Osteocyte (in vitro differentiated cells): Measurements from ENCODE around the gene CACNA2D3. TPM values are rescaled to one million over a fixed set of nuclear protein-coding genes. Genes with fewer than 3 reads are reported as not detected.

Experiments
- DNase-seq: peaks from one replicate; pipeline ENCODE4 v3.0.0; 2021; ENCODE audit warnings: mixed read lengths; ENCODE audit not compliant: unreplicated experiment; ENCODE audit errors: extremely low spot score
- H3K27ac Mint-ChIP-seq: one replicate; pipeline ENCODE4 v1.8.0; 2021; ENCODE audit warnings: mild to moderate bottlenecking, mixed read lengths; ENCODE audit not compliant: unreplicated experiment
- H3K27me3 Mint-ChIP-seq: one replicate; pipeline ENCODE4 v1.8.0; 2021; ENCODE audit warnings: mixed read lengths; ENCODE audit not compliant: unreplicated experiment
- H3K36me3 Mint-ChIP-seq: one replicate; pipeline ENCODE4 v1.8.0; 2021; ENCODE audit warnings: mixed read lengths; ENCODE audit not compliant: unreplicated experiment
- H3K4me1 Mint-ChIP-seq: one replicate; pipeline ENCODE4 v1.8.0; 2021; ENCODE audit warnings: mixed read lengths; ENCODE audit not compliant: unreplicated experiment
- H3K4me3 Mint-ChIP-seq: one replicate; pipeline ENCODE4 v1.8.0; 2021; ENCODE audit warnings: mild to moderate bottlenecking, moderate library complexity, mixed read lengths; ENCODE audit not compliant: unreplicated experiment
- H3K9me3 Mint-ChIP-seq: one replicate; pipeline ENCODE4 v1.8.0; 2021; ENCODE audit warnings: mixed read lengths; ENCODE audit not compliant: unreplicated experiment
- total RNA-seq: library from RNA; stranded (reverse); gene quantifications from 2 replicates; pipeline ENCODE4 v1.2.1, GENCODE V29; 2021
- TF ChIP-seq, protein P1 (sequence below): fragments of 200-600 bp; sonication (generic); IDR thresholded peaks from 2 replicates; pipeline ENCODE4 v1.5.0; 2021; ENCODE audit warnings: antibody characterized with exemption, mild to moderate bottlenecking, moderate library complexity

CACNA2D3 gene
- total RNA-seq, 1 donor from 2014 or later: 0.46 TPM

DNA sequence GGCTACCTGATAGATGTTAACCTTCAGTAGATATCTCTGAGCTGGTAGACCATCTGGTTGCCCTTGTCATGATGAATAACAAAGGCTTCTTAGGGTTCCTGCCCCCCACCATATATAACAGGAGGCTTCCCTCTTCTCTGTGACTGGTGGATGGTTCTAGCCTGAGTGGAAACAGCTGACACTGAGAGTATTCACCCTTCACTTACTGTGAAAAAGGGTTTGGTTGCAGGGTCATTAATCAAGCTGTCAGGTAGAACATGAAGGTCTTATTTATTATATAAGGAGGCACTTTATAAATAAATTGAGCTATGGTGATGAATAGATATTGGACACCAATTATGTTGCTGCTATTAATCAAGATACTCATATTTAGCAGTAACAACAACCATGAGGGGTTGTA, 58.6 kb downstream of the CACNA2D3 start:
- Mint-ChIP-seq H3K9me3 (peaks cover 16% of the 10 kb centered on the region), H3K4me1 (no peaks in the 10 kb centered on the region), H3K4me3 (no peak overlapping the region), H3K27ac (no peak overlapping the region), H3K36me3 (no peaks in the 10 kb centered on the region), H3K27me3 (no peaks in the 10 kb centered on the region)
- no peak for DNase-seq
- TF ChIP-seq, protein P1, sequence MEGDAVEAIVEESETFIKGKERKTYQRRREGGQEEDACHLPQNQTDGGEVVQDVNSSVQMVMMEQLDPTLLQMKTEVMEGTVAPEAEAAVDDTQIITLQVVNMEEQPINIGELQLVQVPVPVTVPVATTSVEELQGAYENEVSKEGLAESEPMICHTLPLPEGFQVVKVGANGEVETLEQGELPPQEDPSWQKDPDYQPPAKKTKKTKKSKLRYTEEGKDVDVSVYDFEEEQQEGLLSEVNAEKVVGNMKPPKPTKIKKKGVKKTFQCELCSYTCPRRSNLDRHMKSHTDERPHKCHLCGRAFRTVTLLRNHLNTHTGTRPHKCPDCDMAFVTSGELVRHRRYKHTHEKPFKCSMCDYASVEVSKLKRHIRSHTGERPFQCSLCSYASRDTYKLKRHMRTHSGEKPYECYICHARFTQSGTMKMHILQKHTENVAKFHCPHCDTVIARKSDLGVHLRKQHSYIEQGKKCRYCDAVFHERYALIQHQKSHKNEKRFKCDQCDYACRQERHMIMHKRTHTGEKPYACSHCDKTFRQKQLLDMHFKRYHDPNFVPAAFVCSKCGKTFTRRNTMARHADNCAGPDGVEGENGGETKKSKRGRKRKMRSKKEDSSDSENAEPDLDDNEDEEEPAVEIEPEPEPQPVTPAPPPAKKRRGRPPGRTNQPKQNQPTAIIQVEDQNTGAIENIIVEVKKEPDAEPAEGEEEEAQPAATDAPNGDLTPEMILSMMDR: no peak

DNA sequence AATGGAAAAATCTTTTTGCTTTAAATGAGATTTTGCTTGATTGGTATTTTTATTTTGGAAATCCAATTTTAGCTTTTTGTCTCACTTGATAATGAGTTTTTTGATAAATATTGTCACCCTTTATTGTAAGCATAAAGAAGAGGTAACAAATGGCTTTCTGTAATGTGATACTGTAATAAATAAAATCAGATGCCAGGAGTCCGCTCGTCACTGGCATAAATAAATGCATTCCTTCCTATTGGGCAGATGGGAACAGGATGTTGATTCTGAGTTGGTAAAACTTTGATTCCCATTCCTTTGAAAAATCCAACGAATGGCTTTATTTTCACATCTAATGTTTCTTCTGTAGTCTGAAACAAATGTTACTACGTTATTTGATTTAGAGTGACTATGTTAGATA, 59.9 kb downstream of the CACNA2D3 start:
- Mint-ChIP-seq H3K4me3 (no peak overlapping the region), H3K27ac (no peak overlapping the region), H3K27me3 (no peaks in the 10 kb centered on the region), H3K9me3 (peaks cover 24% of the 10 kb centered on the region), H3K36me3 (no peaks in the 10 kb centered on the region), H3K4me1 (no peaks in the 10 kb centered on the region)
- no peak for DNase-seq
- TF ChIP-seq, protein P1: no peak

DNA sequence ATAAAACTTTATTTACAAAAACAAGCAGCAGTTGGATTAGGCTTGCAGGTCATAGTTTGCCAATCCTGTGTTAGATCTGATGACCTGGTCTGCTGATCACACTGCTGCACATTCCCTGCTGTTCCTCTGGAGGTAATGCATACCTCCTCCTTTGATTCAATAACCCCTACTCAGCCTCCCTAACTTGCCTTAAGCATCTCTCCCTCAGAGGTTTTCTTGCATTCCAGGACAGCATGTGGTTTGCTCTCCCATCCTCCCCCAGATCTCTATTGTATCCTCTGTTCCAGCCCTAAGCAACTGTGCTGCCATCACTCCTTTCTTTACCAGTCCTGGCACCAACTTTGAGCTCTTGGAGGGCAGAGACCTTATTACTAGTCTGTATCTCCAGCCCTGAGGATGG, 63.4 kb downstream of the CACNA2D3 start:
- Mint-ChIP-seq H3K27ac (no peak overlapping the region), H3K4me3 (no peak overlapping the region), H3K9me3 (peaks cover 40% of the 10 kb centered on the region), H3K36me3 (no peaks in the 10 kb centered on the region), H3K4me1 (no peaks in the 10 kb centered on the region), H3K27me3 (no peaks in the 10 kb centered on the region)
- no peak for DNase-seq
- TF ChIP-seq, protein P1: no peak

DNA sequence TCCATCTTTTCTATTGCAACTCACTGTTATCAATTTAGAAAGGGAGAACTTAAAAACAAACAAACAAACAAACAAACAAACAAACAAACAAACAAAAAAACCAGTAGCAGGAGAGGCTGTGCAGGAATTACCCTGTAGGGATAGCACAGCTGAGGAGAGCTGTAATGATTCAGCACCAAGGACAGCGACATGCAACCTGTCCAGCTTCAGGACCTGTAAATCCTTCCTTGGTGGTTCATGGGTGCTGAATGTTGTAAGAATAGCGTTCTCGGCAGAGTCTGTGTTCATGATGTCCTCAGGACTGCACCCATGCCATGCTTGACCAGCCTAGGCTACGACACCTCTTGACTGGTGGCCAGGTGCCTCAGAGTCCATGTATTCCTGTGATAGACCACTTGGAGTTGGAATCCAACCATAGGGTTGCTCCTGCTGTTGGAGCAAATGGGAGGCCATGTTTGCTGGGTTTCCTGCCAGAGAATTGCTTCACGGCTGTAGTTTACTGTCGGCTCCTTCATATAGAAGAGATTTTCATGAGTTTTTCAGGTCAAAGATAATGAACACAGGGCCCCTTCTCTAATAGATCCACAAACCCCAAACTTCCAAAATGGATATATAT, 65.9 kb downstream of the CACNA2D3 start:
- Mint-ChIP-seq H3K27ac (no peak overlapping the region), H3K36me3 (no peaks in the 10 kb centered on the region), H3K4me1 (no peaks in the 10 kb centered on the region), H3K4me3 (no peak overlapping the region), H3K9me3 (peaks cover 44% of the 10 kb centered on the region), H3K27me3 (no peaks in the 10 kb centered on the region)
- DNase-seq: no peak
- TF ChIP-seq, protein P1: no peak

DNA sequence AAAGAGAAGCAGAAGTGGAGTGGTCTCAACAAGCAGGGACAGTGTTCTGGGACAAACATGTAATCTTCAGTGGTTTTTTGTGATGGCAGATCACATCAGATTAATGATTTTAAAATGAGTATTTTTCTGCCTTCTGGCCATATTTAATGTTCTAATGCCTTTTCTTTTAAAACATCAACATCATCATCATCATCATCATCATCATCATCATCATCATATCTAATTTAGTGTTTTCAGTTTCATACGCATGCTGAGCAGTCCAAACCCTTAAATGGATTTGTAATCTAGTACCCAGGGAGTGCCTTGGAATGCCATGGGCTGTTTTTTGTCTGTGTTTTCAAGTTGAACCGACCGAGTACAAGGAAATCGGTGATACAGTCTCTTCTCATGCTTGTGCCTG, 68.9 kb downstream of the CACNA2D3 start:
- H3K27ac Mint-ChIP-seq: no peak overlapping the region
- peaks cover 40% of the 10 kb centered on the region for H3K9me3 Mint-ChIP-seq
- TF ChIP-seq, protein P1: no peak
- no peaks in the 10 kb centered on the region for H3K4me1 Mint-ChIP-seq
- H3K36me3 Mint-ChIP-seq: no peaks in the 10 kb centered on the region
- H3K4me3 Mint-ChIP-seq: no peak overlapping the region
- no peaks in the 10 kb centered on the region for H3K27me3 Mint-ChIP-seq
- no peak for DNase-seq
